Thoracic aorta endothelial cell (primary cell): ENCODE results near the gene HUNK. TPM values are rescaled to one million over a fixed set of nuclear protein-coding genes. Genes with fewer than 3 reads are reported as not detected.

Source experiments
- total RNA-seq: library from RNA; depleted of rRNA; stranded (reverse); fragments of >200 nt; gene quantifications from 2 replicates; pipeline ENCODE4 v1.2.3, GENCODE V29; 2012

HUNK gene
- total RNA-seq, result under 0.01 TPM in 1 of 2 replicates, not detected in the other

GRCh38 chr21:31872452-31873274, at the start of gene HUNK:
HUNK (plus strand) TSS chr21:31873020; CDS start chr21:31873675, 655 bp downstream.

Other genes with a start within 250 kb of the HUNK start
- gene SOD1, start 213.3 kb upstream of the HUNK start, total RNA-seq, result 187 and 197 TPM in 2 replicates
- 19.4 and 21.0 TPM in 2 replicates for gene SCAF4, start 140.9 kb upstream of the HUNK start, total RNA-seq